A172 (cell line): ENCODE data around the gene KCNQ1. TPM values are rescaled to one million over a fixed set of nuclear protein-coding genes. Genes with fewer than 3 reads are reported as not detected.
A peak's percentile ranks its signal among the peaks of the same experiment; 100 is the strongest.

Source experiments
- DNase-seq: peaks from one replicate; pipeline ENCODE4 v3.0.0-alpha.2; 2015; ENCODE audit warnings: low spot score
- total RNA-seq: library from RNA; depleted of rRNA; stranded (reverse); fragments of >200 nt; shearing (Covaris generic); gene quantifications from 2 replicates; pipeline ENCODE4 v1.2.3, GENCODE V29; 2014

KCNQ1 gene
- total RNA-seq, 1 experiment from 2014 or later: 3.5 TPM

DNA sequence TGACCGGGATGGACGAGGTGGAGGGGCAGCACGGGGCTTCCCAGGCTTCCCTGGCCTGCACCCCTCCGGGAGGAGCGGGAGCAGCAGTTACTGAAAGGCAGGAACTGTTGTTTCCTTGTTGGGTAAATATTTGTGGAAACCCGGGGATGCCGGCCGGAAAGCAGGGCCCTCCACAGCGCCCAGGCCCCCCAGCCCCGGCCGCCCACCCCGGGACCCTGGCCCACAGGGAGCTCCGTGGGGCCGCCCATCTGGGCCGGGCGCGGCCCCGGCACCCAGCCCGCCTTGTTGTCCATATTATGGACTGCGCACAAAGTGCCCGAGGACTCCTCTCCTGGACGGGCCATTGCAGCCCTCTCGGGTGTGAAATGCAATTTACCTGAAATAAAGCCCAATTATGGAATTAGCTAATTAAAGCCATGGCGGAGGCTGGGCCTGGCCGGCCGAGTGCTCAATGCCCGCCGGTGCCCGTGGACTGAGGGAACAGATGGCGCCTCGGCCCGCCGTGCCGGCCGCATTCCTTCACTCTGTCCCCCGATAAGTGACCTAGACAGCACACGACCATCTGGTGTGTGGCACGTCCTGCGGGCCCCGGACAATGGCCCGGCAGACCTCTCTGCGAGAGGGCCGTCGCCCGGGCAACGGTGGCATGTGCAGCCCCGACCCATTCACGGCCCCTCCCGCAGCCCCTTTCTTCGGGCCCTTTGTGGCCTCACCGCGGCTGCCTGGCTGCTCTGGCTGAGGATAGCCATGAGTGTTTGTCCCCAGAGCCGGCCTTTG is 405.4 kb downstream of the KCNQ1 start:
- DNase-seq: no peak

DNA sequence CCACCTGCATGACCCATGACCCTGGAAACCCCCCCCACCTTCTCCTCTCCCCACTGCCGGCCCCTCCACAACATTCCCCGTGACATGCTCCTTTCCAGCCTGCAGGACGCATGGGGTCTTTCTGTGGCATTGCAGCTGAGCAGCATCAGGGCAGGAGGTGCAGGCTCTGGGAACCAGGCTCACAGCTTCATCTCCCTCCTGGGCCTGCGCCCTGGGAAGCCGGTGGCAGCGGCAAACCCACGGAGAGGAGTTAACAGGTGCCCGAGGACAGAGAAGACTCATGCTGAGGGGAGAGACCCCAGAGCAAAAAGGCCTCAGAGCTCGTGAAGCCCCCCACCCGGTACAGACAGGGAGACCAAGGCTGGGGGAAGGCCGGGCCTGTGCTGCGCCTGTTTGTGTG is 408.6 kb downstream of the KCNQ1 start:
- DNase-seq: no peak

DNA sequence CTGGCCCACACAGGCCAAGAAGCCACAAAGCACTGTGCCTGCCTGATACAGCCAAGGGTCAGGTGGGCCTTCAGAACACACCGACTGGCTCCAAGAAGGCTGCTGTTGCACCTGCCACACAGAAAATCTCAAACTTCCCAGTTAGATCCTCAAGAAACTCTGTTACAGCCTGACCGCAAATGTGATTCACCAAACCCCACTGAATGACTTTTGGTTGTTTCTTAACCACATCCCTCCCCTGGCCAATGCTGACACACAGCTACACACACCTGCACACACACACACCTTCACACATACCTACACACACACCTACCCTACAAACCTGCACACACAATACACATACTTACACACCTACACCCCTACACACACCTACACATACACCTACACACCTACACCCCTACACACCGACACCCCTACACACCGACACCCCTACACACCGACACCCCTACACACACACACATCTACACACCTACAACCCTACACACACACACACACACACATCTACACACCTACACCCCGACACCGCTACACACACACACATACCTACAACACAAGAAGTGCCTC is 409.3 kb downstream of the KCNQ1 start:
- no peak for DNase-seq

DNA sequence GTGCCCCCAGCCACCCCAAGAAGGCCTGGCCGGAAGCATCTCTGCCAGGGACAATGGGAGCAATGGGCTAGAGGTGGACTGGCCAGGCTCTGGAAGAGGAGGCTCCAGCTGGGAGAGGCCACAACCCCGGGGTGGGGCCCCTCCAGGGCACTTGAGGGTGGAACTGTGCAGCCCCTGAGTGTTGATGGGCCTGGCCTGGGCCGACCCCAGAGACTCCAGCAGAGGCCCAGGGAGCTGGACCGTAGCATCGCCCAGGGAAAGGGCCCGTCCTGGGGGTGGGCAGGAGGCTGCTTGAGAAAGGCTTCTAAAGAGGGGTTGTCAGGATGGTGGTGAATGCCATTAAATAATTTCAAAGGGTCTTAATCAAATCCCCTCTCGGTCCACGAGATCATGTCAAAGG is 410.4 kb downstream of the KCNQ1 start:
- no peak for DNase-seq

DNA sequence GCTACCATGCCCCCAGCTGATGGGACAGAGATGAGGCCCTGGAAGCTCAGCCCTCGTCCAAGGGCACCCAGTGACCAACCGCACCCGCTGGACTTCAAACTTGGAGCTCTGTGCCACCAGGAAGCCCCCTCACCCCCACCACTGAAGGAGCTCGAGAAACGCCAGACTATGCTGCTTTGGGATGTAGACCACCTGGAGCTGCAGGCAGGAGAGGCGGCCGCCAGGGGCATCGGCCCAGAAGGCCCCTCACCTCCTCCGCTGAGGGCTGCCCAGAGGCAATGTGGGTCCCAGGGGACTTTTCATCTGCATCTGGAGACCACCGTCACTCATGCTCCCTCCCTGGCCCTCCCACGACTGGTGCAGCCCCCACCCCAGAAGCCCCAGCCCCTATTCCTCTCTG is 412.5 kb downstream of the KCNQ1 start:
- no peak for DNase-seq

DNA sequence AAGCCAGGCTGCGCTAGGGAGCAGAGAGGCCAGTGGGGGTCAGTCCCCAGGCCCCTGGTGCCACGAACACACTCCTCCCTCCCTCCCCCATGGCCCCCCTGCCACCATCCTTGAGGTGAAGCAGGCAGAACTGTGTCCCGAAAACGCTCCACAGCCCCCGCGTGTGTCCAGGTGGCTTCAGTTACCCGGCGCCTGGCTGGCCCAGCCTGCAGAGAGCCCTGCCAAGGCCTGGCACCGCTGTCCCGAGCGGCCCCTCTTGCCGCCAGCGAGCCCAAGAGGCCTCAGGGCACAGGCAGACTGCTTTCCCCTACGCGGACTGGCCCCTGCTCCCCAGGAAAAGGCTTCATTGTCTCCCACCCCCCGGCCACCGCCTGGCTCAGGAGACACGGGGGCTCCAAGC is 413.1 kb downstream of the KCNQ1 start:
- no peak for DNase-seq

DNA sequence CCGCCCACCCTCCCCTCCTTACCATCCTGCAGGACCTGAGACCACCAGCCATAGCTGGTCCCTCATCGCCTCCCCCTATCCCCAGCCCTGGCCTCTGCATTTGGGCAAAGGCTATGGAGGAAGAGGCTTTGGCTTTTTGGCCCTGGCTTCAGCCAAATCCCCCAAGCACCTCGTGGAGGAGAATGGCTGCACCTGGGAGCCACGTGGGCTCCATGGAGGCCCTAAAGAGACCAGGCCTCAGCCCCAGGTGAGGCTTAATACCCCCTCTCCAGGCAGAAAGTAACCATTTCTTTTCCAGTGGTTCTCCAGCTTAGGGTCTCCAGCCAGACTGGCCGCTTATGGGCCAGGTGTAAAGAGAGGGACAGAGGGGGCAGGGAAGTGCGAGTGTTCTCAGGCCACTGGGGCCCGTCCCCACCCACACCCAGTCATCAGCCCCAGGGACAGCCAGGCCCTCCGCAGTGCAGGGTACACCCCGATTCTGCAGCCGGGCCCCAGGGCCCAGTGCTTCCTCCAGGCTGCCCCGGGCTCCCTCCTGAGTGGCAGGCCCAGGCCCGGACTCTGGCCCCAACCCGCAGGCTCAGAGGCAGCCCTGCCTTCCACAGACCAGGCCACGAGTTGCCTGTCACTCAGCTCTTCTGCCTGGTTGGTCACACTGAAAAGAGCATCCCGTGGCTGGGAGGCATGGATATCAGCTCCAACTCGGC is 414.3 kb downstream of the KCNQ1 start:
- DNase-seq: no peak

DNA sequence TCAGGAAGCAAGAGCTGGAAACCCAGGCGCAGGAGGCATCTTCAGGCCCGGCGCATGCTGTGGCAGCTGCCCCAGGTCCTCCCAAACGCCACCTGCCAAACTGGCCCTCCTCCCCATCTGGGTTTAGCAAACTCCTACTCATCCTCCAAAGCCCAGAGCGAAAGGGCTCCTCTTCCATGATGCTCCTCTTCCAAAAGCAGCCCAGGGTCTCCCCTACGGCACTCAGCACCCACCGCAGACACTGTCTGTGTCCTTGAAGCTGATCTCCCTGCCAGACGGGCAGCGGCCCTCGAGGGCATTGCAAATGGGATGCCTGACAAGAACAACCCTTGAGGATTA is 414.9 kb downstream of the KCNQ1 start:
- DNase-seq: no peak

DNA sequence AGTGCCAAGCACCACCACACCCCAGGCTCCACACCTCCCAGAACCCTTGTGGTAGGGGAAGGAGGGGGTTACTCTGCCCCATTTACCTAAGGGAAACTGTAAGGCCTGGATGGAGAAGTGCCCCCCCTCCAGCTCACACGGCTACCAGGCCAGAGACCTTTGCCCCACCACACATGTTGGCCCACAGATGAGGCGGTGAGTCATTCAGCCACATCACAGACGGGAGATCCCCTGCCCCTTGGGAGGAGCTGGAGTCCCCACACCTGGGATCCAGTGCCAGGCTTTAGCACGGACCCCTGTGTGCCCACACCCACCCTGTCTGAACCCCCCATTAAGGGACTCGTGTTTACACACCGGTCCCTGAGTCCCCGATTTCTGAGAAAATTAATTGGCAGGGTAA is 415.8 kb downstream of the KCNQ1 start:
- DNase-seq: peak; percentile 81

DNA sequence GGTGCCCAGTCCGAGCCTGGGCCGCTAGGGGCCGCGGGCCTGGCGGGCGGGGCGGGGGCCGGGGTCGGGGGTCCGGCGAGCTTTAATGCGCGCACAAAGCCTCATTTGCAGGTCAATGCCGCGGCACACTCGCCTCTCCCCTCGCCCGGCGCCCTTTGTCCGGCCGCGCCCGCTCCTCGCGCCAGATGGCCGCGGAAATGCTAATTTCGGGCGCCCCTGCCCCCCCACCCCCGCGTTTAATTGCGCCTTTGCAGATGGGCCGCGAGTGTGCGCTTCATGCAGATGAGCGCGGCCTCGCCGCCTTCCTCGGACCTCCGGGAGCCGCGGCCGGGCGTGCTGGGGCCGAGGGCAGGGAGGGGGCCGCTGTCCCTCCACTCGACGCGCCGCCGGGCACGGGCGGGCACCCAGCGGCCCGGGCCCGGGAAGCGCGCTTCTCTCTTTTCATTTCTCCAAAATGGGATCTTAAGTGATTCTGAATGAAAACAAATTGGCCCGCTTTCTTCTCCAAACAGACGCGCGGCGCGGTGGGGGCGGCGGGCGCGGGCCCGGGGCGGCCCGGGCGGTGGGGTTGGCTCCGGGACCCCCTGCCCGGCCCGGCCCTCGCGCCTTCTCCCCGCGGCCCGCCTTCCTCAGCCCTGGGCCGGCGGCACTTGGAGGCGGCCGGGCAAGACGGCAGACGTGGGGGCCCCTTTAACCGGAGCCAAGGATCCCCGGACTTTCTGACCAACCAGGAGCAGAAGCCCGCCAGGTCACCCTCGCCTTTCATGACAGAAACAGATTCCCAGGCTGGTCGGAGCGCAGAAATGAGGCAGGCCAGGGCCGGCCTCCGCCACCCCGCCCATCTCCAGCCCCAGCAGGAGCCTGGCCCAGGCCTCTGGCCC is 417.8 kb downstream of the KCNQ1 start:
- no peak for DNase-seq

DNA sequence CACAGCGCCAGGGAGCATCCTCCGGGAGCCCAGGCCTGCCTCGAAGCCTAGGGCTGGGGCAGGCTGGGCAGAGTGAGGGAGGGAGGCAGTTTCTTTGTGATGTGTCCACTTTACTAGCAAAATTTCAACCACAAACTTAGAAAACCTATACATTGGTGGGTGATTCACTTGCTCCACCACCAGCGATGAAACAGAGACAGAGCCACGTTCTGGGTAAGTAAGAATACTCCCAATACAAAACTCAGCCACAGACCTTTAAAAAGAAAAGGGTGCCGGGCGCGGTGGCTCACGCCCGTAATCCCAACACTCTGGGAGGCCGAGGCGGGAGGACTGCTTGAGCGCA is 418.4 kb downstream of the KCNQ1 start:
- DNase-seq: no peak

DNA sequence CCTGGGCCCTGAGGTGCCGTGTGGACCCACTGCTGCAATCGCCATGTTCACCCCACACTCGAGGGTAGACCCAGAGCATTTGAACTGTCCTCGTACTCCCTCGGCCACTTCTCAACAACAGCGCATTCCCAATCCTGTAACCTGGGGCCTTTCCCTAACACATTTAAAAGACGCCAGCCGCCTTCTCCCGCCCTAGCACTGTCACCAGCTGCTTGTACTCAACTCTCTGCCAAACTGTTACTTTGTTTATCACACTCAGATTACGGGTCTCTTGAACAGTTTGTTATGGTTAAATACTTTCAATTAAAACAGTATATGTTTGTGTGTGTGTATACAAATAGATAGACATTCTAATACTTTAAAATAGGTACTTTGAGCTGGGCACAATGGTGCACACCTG is 420.1 kb downstream of the KCNQ1 start:
- no peak for DNase-seq

DNA sequence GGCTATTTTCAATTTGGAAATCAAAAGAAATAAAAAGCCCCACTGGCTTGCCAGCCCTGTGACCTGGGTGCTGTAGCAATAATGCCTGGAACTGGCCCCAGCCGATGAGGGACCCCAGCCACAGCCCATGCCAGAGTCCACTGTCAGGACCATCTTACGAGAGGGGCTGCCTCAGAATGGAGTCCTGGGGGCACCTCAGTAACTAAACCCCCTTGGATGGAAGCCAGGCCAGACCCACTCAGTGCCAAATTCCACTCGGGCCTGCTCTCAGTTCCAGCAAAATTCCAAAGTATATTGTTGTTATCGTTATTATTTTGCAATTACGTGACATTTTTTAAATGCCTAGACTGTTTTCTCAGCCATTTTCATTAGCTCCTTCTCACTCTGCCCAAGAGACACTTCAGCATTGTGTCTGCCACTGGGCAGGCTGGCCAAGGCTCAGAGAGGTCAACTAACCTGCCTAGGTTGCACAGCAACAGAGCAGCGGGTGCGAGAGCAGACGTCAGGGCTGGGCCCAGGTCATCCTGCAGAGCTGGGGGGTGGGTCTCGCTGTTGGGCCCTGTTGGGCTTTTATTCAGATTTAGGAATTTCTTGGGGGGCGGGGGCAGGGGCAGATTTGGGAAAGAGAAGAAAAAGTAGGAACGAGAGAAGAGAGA is 421.2 kb downstream of the KCNQ1 start:
- no peak for DNase-seq

DNA sequence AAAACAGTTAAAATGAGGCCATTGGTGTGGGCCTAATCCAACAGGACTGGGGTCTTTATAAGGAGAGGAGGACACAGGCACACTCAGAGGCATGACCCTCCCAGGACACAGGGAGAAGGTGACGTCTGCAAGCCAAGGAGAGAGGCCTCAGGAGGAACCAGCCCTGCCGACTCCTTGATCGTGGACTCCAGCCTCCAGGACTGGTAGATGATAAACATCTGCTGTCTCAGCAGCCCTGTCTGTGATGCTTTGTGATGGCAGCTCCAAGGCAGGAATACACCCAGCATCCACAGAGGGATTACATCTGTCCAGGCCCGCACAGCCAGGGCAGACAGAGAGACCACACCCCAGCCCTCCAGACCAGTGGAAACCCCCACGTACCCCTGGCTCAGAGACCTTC is 422.3 kb downstream of the KCNQ1 start:
- DNase-seq: no peak

DNA sequence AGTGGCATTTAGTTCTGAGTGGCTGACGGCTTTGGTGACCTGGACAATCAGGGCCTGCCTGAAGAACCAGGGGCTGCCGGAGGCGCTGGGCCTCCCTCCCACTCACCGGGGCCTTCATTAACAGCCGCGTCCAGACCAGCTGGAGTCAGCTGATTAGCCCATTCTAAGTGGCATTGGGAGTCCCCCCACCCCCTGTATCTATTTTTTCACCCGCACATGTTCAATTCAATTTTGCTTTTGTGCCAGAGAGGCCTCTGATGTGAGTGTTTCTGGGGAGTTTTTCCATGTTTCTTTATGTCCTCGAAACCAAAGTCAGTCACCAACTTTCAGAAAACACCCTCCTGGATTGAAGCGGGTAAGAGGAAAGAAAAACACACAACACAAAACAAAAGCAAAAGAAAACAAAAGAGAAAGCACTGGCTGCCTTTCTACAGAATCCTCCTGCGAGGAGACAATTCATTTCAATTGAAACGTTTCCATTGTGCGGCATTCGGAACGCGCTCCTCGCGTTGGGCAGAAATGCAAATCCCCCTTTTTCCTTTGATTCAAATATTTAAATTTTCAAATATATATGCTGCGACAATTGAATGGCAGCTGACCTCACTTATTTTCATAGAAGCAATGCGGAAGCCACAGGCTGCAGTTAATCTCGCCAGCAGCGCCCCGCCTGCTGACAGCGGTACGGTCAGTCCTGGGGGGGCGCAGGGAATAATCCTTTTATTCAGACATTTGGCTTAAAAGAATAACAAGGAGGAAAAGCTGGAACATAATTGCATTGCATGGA is 423.1 kb downstream of the KCNQ1 start:
- no peak for DNase-seq

DNA sequence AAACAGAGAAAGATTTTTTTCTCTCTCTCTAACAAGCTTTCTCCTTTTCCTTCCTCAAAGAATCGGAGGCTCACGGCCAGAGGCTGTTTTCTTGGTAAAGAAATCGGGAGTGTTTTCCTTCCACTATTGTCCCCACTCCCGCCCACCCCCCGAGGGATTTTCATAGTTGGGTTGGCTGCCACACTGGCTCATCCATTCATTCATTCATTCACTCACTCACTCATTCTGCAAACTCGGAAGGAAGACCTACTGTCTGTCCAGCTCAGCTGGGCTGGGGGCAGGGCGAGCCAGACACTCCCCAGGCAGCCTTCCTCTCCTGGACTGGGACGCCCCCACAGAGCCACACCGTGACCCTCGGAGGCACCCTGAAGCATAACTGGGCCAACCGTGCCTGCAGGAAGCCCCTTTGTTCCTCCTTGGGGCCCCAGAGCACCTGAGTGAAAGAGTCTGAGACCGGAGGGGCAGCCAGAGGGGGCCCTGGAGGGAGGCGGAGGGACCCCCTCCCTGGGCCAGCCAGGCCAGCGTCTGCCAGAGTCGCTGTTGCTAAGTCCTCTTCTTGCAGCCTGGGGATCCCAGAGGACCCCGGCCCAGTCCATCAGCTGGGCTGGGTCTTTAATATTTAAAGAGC is 423.8 kb downstream of the KCNQ1 start:
- no peak for DNase-seq

DNA sequence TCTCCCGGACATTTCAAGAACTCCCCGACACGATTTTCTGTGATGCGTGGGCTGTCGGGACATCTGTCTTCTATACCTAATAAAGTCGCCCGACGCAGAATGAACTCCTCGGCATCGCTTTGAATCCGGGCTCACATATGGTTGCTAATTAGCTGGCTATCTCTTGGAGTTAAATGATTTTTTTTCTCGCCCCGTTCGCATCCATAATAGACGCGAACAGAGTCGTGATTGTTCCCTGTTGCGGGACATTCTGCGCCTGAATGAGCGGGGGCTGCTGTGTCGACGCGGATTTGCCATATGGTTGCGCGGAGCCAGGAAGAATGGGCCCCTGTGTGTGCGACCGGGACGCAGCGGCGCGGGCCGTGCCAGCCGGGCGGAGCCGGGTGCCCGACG is 424.3 kb downstream of the KCNQ1 start:
- DNase-seq: no peak

DNA sequence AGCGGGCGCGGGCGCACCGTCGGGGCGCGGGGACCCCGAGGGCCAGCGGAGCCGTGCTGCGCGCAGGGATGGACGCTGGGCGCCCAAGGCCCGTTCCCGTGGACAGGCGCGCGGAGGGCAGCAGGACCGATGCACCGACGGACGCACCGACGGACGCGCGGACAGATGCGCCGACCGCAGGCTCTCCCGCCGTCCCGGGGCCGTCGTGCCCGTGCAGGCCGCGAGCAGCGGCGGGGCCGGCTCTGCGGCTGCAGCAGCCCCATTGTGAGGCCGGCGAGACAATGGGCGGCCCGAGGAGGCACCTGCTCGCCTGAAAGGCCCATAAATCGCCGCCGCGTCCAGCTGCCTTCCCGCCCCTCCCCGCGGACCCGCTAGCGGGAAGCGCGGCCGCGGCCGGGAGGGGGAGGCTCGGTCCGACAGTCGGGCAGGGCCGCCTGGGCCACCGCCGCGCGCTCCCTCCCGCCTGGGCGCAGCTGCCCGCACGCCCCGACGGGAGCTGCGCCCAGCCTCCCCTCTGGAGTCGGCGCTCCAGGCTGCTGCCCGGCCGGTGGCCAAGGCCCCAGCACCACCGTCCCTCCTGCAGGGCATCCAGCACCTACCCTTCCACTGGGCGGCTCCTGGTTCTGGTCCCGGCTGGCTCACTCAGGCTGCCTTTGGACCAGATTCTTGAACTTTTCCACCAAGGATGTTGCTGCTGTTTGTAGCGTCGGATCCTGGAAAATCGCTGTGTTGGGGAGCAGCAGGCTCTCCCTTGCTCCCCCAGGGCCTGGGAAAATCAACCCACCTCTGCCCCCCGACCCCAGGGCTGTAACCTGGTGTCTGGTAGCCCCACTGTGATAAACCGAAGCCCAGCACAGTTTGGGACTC is 425.0 kb downstream of the KCNQ1 start:
- no peak for DNase-seq

DNA sequence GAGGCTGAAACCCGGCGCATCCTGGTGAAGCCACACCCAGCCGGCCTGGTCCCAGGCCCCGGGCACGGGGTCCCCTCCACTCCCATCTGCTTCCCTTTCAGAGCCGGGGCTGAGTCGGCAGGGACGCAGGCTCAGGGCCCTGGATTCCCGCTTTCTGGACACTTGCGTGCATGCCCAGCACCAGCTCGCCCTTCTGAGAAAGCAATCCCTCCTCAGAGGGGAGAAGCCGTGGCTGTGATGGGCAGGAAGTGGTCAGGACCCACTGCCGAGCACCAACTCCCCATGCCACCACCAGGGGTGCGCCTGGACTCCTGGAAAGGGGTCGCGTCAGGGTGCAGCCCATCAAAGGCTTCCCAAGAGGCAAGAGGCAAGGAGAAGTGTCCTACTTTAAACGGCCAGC is 425.7 kb downstream of the KCNQ1 start:
- peak; percentile 48 for DNase-seq
